ENCODE results near the gene AJAP1. TPM values are rescaled to one million over a fixed set of nuclear protein-coding genes. Genes with fewer than 3 reads are reported as not detected.
"Not testable (repeated sequence)": the region's sequence is repeated elsewhere in the genome, so short reads cannot be mapped to it uniquely, and the experiment has no call there.

The AJAP1 gene
- total RNA-seq, 4 donors from 2014 or later: 0.30 to 4.0 (median 1.0) TPM

- Histone ChIP-seq H3K27ac (no peak overlapping the region), H3K4me3 (no peak overlapping the region), H3K9me3 (no peaks in the 10 kb centered on the region), H3K4me1 (no peaks in the 10 kb centered on the region), H3K27me3 (no peaks in the 10 kb centered on the region), H3K36me3 (no peaks in the 10 kb centered on the region)
- no peak for DNase-seq
- TF ChIP-seq POLR2A (IDR thresholded peaks at IDR 0.05) (no peak), CTCF (IDR thresholded peaks at IDR 0.05) (no peak)
- intact Hi-C loops (cut with DNase I): no loop called here
- WGBS, 2 donors: 94% methylated on average over 3 of the region's 6 CpGs; no CpG with 5 or more reads in 1 of the 2 donors
Observed at GRCh38 chr1:4617506-4617905, 36.9 kb upstream of the AJAP1 start.

GRCh38 chr1:4618827-4619226 lies 35.6 kb upstream of the AJAP1 start:
- DNase-seq; H3K36me3 ChIP-seq; H3K27ac ChIP-seq; H3K4me3 ChIP-seq; H3K9me3 ChIP-seq; H3K4me1 ChIP-seq; intact Hi-C loops (cut with DNase I); H3K27me3 ChIP-seq: not testable (repeated sequence)
- WGBS, 2 donors: 93 to 95% methylated on average over 3 of the region's 3 CpGs

GRCh38 chr1:4621646-4622045 lies 32.8 kb upstream of the AJAP1 start:
- TF ChIP-seq CTCF (IDR thresholded peaks at IDR 0.05): no peak
- TF ChIP-seq POLR2A (IDR thresholded peaks at IDR 0.05): no peak
- Histone ChIP-seq H3K36me3 (no peaks in the 10 kb centered on the region), H3K27me3 (peaks cover 0 to 16% (median 0%) of the 10 kb centered on the region in 4 donors), H3K4me1 (no peaks in the 10 kb centered on the region), H3K27ac (no peak overlapping the region), H3K4me3 (no peak overlapping the region), H3K9me3 (no peaks in the 10 kb centered on the region)
- intact Hi-C loops (cut with DNase I): no loop called here
- 66% methylated on average over 5 of the region's 5 CpGs for WGBS, 2 donors
- no peak for DNase-seq

- 84 to 88% methylated on average over 8 to 10 of the region's 10 CpGs for WGBS, 2 donors
- intact Hi-C loops (cut with DNase I): no loop called here
- DNase-seq: no peak
Observed at GRCh38 chr1:4622821-4623220, 31.6 kb upstream of the AJAP1 start.

GRCh38 chr1:4624141-4624715 lies 30.2 kb upstream of the AJAP1 start:
- H3K4me1 ChIP-seq: no peaks in the 10 kb centered on the region
- peaks cover 0 to 23% (median 0%) of the 10 kb centered on the region in 4 donors for H3K27me3 ChIP-seq
- TF ChIP-seq POLR2A (IDR thresholded peaks at IDR 0.05): no peak
- no peak for TF ChIP-seq CTCF (IDR thresholded peaks at IDR 0.05)
- H3K36me3 ChIP-seq: no peaks in the 10 kb centered on the region
- no peaks in the 10 kb centered on the region for H3K9me3 ChIP-seq
- no peak overlapping the region for H3K4me3 ChIP-seq
- DNase-seq: no peak
- intact Hi-C loops (cut with DNase I): no loop called here
- 100% methylated on average over 1 of the region's 10 CpGs for WGBS, 2 donors
- no peak overlapping the region for H3K27ac ChIP-seq

More at GRCh38 chr1:4622821-4623220, 31.6 kb upstream of the AJAP1 start:
- TF ChIP-seq POLR2A (IDR thresholded peaks at IDR 0.05): no peak
- no peak for TF ChIP-seq CTCF (IDR thresholded peaks at IDR 0.05)
- Histone ChIP-seq H3K9me3 (no peaks in the 10 kb centered on the region), H3K36me3 (no peaks in the 10 kb centered on the region), H3K4me3 (no peak overlapping the region), H3K27ac (no peak overlapping the region), H3K4me1 (no peaks in the 10 kb centered on the region), H3K27me3 (peaks cover 0 to 16% (median 0%) of the 10 kb centered on the region in 4 donors)

- 76 to 88% methylated on average over 3 to 6 of the region's 9 CpGs for WGBS, 2 donors
- Histone ChIP-seq H3K27me3 (peaks cover 0 to 23% (median 0%) of the 10 kb centered on the region in 4 donors), H3K4me3 (no peak overlapping the region), H3K9me3 (no peaks in the 10 kb centered on the region), H3K4me1 (no peaks in the 10 kb centered on the region), H3K36me3 (no peaks in the 10 kb centered on the region), H3K27ac (no peak overlapping the region)
- intact Hi-C loops (cut with DNase I): no loop called here
- TF ChIP-seq CTCF (IDR thresholded peaks at IDR 0.05): no peak
- no peak for TF ChIP-seq POLR2A (IDR thresholded peaks at IDR 0.05)
- DNase-seq: no peak
Observed at GRCh38 chr1:4624801-4625200, 29.6 kb upstream of the AJAP1 start.

Measured in esophagus squamous epithelium (tissue), 5 donors.